HepG2 (cell line): Measurements from ENCODE around the gene SRRT. TPM values are rescaled to one million over a fixed set of nuclear protein-coding genes. Genes with fewer than 3 reads are reported as not detected.

Experiments used
- ATAC-seq: fragments of 200-7000 bp; cut with Tn5 transposase; 3 replicates; pipeline ENCODE4 v1.9.1; 2020; ENCODE audit warnings: mild to moderate bottlenecking, moderate library complexity
- BruUV-seq: library from RNA; stranded (reverse); fragments of 400-500 nt; replicated peaks from 2 replicates; lab custom pipeline; 2021; lab: Mats Ljungman, UMichigan
- CTCF ChIA-PET: fragments of 300-600 bp; formaldehyde crosslinking; extraction: SDS; loops from one replicate; lab custom pipeline; 2021; ENCODE audit warnings: low total read pairs, inconsistent platforms, low intra/inter-chr PET ratio; lab: Yijun Ruan, JAX
- POLR2A ChIA-PET: fragments of 350-600 bp; sonication (Branson Sonifier 250); formaldehyde crosslinking; loops from one replicate; lab custom pipeline; 2020; ENCODE audit warnings: antibody characterized with exemption, inconsistent platforms; lab: Yijun Ruan, JAX
- DNase-seq: peaks from one replicate; pipeline ENCODE4 v3.0.0-alpha.2; 2015; ENCODE audit warnings: low spot score
- FAIRE-seq: peaks from 3 replicates; lab custom pipeline; 2011; peaks lifted over from hg19 to GRCh38; lab: Jason Lieb, UNC
- H2AFZ ChIP-seq: one replicate; pipeline ENCODE4 v1.6.1; 2011; ENCODE audit warnings: low read length, inconsistent platforms
- H3K27ac ChIP-seq: fragments of 300-600 bp; 3 replicates; pipeline ENCODE4 v1.8.0; 2011; ENCODE audit warnings: mixed run types, mild to moderate bottlenecking, mixed read lengths, low read length, inconsistent platforms; ENCODE audit not compliant: insufficient read depth; ENCODE audit errors: extremely low read length
- H3K27me3 ChIP-seq, 2 experiments: fragments of 200-600 bp in 1 of 2; 2 replicates in 1 of 2; 3 replicates in 1 of 2; pipeline versions ENCODE4 v1.6.0 to v1.8.0; 2011; ENCODE audit warnings: low read length in 2 of 2, mild to moderate bottlenecking in 2 of 2, moderate library complexity in 2 of 2, inconsistent platforms in 1 of 2; ENCODE audit not compliant: insufficient read depth in 2 of 2, control insufficient read depth in 1 of 2
- H3K36me3 ChIP-seq, 2 experiments: fragments of 200-600 bp in 1 of 2; replicated peaks in 1 of 2; 2 replicates in 1 of 2; 3 replicates in 1 of 2; pipeline versions ENCODE4 v1.5.1 to v1.8.0; 2011; ENCODE audit warnings: low read length in 2 of 2, inconsistent platforms in 1 of 2; ENCODE audit not compliant: insufficient read depth in 2 of 2, control insufficient read depth in 1 of 2
- H3K4me1 ChIP-seq: 2 replicates; pipeline ENCODE4 v1.5.1; 2012; ENCODE audit warnings: low read length, inconsistent platforms; ENCODE audit not compliant: insufficient read depth
- H3K4me2 ChIP-seq: 2 replicates; pipeline ENCODE4 v1.6.0; 2011; ENCODE audit warnings: low read depth, low read length, inconsistent platforms
- H3K4me3 ChIP-seq, 3 experiments: fragments of 200-600 bp in 1 of 3; sonication (generic), shearing (Covaris generic) in 1 of 3; replicated peaks in 1 of 3; 2 replicates each; pipeline ENCODE4 v1.5.1; 2011 to 2016; ENCODE audit warnings: low read length in 3 of 3, inconsistent platforms in 2 of 3, low read depth in 2 of 3, mild to moderate bottlenecking in 2 of 3, control low read depth in 1 of 3, mixed read lengths in 1 of 3; ENCODE audit not compliant: insufficient read depth in 1 of 3
- H3K79me2 ChIP-seq: one replicate; pipeline ENCODE4 v1.6.1; 2011; ENCODE audit warnings: low read length, inconsistent platforms; ENCODE audit not compliant: insufficient read depth
- H3K9ac ChIP-seq: 2 replicates; pipeline ENCODE4 v1.6.0; 2011; ENCODE audit warnings: mild to moderate bottlenecking, low read depth, low read length, inconsistent platforms; ENCODE audit not compliant: insufficient read depth
- H3K9me3 ChIP-seq: 2 replicates; pipeline ENCODE4 v1.5.1; 2012; ENCODE audit warnings: mild to moderate bottlenecking, low read length
- H4K20me1 ChIP-seq: 2 replicates; pipeline ENCODE4 v1.6.0; 2011; ENCODE audit warnings: inconsistent platforms, mild to moderate bottlenecking, low read length, moderate library complexity; ENCODE audit not compliant: insufficient read depth
- ASH2L ChIP-seq: fragments of 300-600, 200-600 bp; sonication (generic); IDR thresholded peaks from 2 replicates; pipeline ENCODE4 v1.7.0; 2017; ENCODE audit warnings: low read depth, mild to moderate bottlenecking, moderate library complexity, mixed read lengths, low read length; ENCODE audit not compliant: insufficient read length
- CC2D1A ChIP-seq: sonication (generic); formaldehyde crosslinking; IDR thresholded peaks from 2 replicates; pipeline ENCODE4 v1.8.1; 2023; ENCODE audit warnings: mild to moderate bottlenecking, missing genetic modification reagents
- GFI1 ChIP-seq: sonication (generic); formaldehyde crosslinking; IDR thresholded peaks from 2 replicates; pipeline ENCODE4 v1.5.0; 2020; ENCODE audit warnings: missing genetic modification reagents, mild to moderate bottlenecking, borderline replicate concordance
- KDM5A ChIP-seq: fragments of 200-600 bp; sonication (generic); IDR thresholded peaks from 2 replicates; pipeline ENCODE4 v1.7.0; 2018; ENCODE audit warnings: antibody characterized with exemption, mild to moderate bottlenecking, low read length, borderline replicate concordance
- ZFP36L1 ChIP-seq: sonication (generic); formaldehyde crosslinking; IDR thresholded peaks from 2 replicates; pipeline ENCODE4 v1.8.0; 2022; ENCODE audit warnings: mild to moderate bottlenecking, missing genetic modification reagents, moderate library complexity
- ZNF616 ChIP-seq: sonication (generic); formaldehyde crosslinking; IDR thresholded peaks from 2 replicates; pipeline ENCODE4 v1.5.0; 2020; ENCODE audit warnings: low read depth, mild to moderate bottlenecking, missing genetic modification reagents
- WGBS: methylation state at CpG from one replicate; pipeline ENCODE4 v1.1.6; 2017; ENCODE audit warnings: low lambda C conversion rate; 5-methylcytosine and 5-hydroxymethylcytosine counted together
- in situ Hi-C: cut with HindIII; loops from 2 replicates; pipeline ENCODE4 v1.10.0; 2017; ENCODE audit warnings: low pct_unique_long_range_greater_than_20kb; ENCODE audit not compliant: extremely low pct_ligation_motif_present
- intact Hi-C: fragments of 100-400 bp; cut with micrococcal nuclease; formaldehyde crosslinking; loops from one replicate; pipeline ENCODE4 v1.10.0; 2022; ENCODE audit not compliant: unreplicated experiment
- polyA plus RNA-seq, 8 experiments: library from polyadenylated mRNA; depleted of rRNA in 3 of 8; stranded (reverse) in 7 of 8; unstranded in 1 of 8; fragments of >200 nt; fragmentation: Illumina TruSeq in 4 of 8; extraction: Trizol in 4 of 8; gene quantifications; 2 replicates each; pipeline versions ENCODE4 v1.2.1 to v1.2.3, GENCODE V29; 2011 to 2016; ENCODE audit warnings: low read depth in 4 of 8, missing spikeins in 1 of 8, mixed read lengths in 1 of 8; ENCODE audit not compliant: insufficient read depth in 1 of 8
- total RNA-seq, 5 experiments: library from RNA; depleted of rRNA; stranded (reverse); fragments of >200 nt; fragmentation: Illumina TruSeq; extraction: Trizol; gene quantifications; 2 replicates each; pipeline ENCODE4 v1.2.3, GENCODE V29; 2016; ENCODE audit warnings: low read depth in 1 of 5
- TF ChIP-seq, protein P1 (sequence below): IDR thresholded peaks from 2 replicates; pipeline ENCODE4 v1.6.1; 2016; ENCODE audit warnings: mild to moderate bottlenecking
- TF ChIP-seq, protein P2 (sequence below): sonication (generic); formaldehyde crosslinking; IDR thresholded peaks from 2 replicates; pipeline ENCODE4 v1.8.1; 2022; ENCODE audit warnings: low read depth, mild to moderate bottlenecking, missing genetic modification reagents
- TF ChIP-seq, protein P3 (sequence below), 2 experiments: sonication (generic) in 1 of 2; formaldehyde crosslinking in 1 of 2; IDR thresholded peaks; 2 replicates each; pipeline versions ENCODE4 v1.6.1 to v1.9.0; 2014 to 2022; ENCODE audit warnings: antibody characterized with exemption in 1 of 2, borderline replicate concordance in 1 of 2, inconsistent platforms in 1 of 2, low read depth in 1 of 2, missing genetic modification reagents in 1 of 2
- TF ChIP-seq, protein P4 (sequence below): sonication (generic); formaldehyde crosslinking; IDR thresholded peaks from 2 replicates; pipeline ENCODE4 v1.4.0; 2020; ENCODE audit warnings: missing genetic modification reagents

SRRT gene
- total and polyA plus RNA-seq, 2 of the 13 experiments (the other 11 are each of a cell fraction or from before 2014, with no cell fraction given), result 26.2 to 106 TPM

DNA sequence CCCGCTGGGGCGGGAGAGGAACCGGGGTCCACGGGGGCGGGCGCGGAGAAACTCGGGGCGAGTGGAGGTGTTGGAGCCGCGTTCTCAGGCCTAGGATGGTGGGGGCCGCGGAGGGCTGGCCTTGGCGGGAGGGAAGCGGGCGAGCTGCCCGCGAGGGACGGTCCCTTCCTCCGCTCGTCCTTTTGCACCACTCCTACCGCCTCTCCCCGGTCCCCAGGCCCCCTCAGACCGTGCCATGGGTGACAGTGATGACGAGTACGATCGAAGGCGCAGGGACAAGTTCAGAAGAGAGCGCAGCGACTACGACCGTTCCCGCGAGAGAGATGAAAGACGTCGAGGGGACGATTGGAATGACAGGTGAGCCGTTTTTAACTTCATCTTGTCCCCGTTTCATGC is 451 bp downstream of the SRRT start:
- peak overlapping the region; percentile 91 for H3K9ac ChIP-seq
- ChIA-PET POLR2A (interaction anchor here (0.5 to 2.6 kb wide), 35 partner anchors 12 to 446 kb away, joined by 3 to 141 read pairs (median 4); partner anchors contain the start of genes ACHE, EPHB4, FIS1 and GNB2), CTCF (no interaction called here)
- BruUV-seq, result TSS peak; percentile 76
- H2AFZ ChIP-seq, result no peak overlapping the region
- in situ Hi-C loops, result loop anchor here (25.0 kb wide), 1 partner anchor 412 kb away; no protein-coding TSS in a partner anchor
- peak overlapping the region; percentile 84 to 89 (median 86) for H3K4me3 ChIP-seq
- no peak for FAIRE-seq
- intact Hi-C loops, result no loop called here
- peaks cover 45% of the 10 kb centered on the region for H3K4me1 ChIP-seq
- no peaks in the 10 kb centered on the region for H3K9me3 ChIP-seq
- H3K4me2 ChIP-seq, result peak overlapping the region; percentile 94
- H3K27me3 ChIP-seq, result peaks cover 0 to 2% of the 10 kb centered on the region in 2 experiments; a peak in 1 of 5 replicates
- ATAC-seq, result peak; percentile 75
- H3K36me3 ChIP-seq, result peaks cover 4 to 30% of the 10 kb centered on the region in 2 experiments
- peak; percentile 40 for DNase-seq
- 1% methylated on average over 25 of the region's 39 CpGs for WGBS
- H3K27ac ChIP-seq, result peak overlapping the region; percentile 87
- H3K79me2 ChIP-seq, result peaks cover 50% of the 10 kb centered on the region
- H4K20me1 ChIP-seq, result peaks cover 23% of the 10 kb centered on the region
- TF ChIP-seq, protein P1, sequence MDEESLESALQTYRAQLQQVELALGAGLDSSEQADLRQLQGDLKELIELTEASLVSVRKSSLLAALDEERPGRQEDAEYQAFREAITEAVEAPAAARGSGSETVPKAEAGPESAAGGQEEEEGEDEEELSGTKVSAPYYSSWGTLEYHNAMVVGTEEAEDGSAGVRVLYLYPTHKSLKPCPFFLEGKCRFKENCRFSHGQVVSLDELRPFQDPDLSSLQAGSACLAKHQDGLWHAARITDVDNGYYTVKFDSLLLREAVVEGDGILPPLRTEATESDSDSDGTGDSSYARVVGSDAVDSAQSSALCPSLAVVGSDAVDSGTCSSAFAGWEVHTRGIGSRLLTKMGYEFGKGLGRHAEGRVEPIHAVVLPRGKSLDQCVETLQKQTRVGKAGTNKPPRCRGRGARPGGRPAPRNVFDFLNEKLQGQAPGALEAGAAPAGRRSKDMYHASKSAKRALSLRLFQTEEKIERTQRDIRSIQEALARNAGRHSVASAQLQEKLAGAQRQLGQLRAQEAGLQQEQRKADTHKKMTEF (CRISPR knock-in tag), result 0 out of 2 replicates have a peak, but pooled peaks have one; percentile 0
- TF ChIP-seq GFI1 (peak; percentile 16; the same call in 1 of the 2 replicates), ASH2L (peak; percentile 73), ZNF616 (CRISPR knock-in tag) (0 out of 2 replicates have a peak, but pooled peaks have one; percentile 1), KDM5A (peak; percentile 33; the same call in 1 of the 2 replicates), CC2D1A (CRISPR knock-in tag) (no peak), ZFP36L1 (no peak)
- TF ChIP-seq, protein P2, sequence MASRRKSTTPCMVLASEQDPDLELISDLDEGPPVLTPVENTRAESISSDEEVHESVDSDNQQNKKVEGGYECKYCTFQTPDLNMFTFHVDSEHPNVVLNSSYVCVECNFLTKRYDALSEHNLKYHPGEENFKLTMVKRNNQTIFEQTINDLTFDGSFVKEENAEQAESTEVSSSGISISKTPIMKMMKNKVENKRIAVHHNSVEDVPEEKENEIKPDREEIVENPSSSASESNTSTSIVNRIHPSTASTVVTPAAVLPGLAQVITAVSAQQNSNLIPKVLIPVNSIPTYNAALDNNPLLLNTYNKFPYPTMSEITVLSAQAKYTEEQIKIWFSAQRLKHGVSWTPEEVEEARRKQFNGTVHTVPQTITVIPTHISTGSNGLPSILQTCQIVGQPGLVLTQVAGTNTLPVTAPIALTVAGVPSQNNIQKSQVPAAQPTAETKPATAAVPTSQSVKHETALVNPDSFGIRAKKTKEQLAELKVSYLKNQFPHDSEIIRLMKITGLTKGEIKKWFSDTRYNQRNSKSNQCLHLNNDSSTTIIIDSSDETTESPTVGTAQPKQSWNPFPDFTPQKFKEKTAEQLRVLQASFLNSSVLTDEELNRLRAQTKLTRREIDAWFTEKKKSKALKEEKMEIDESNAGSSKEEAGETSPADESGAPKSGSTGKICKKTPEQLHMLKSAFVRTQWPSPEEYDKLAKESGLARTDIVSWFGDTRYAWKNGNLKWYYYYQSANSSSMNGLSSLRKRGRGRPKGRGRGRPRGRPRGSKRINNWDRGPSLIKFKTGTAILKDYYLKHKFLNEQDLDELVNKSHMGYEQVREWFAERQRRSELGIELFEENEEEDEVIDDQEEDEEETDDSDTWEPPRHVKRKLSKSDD, result no peak
- TF ChIP-seq, protein P3, sequence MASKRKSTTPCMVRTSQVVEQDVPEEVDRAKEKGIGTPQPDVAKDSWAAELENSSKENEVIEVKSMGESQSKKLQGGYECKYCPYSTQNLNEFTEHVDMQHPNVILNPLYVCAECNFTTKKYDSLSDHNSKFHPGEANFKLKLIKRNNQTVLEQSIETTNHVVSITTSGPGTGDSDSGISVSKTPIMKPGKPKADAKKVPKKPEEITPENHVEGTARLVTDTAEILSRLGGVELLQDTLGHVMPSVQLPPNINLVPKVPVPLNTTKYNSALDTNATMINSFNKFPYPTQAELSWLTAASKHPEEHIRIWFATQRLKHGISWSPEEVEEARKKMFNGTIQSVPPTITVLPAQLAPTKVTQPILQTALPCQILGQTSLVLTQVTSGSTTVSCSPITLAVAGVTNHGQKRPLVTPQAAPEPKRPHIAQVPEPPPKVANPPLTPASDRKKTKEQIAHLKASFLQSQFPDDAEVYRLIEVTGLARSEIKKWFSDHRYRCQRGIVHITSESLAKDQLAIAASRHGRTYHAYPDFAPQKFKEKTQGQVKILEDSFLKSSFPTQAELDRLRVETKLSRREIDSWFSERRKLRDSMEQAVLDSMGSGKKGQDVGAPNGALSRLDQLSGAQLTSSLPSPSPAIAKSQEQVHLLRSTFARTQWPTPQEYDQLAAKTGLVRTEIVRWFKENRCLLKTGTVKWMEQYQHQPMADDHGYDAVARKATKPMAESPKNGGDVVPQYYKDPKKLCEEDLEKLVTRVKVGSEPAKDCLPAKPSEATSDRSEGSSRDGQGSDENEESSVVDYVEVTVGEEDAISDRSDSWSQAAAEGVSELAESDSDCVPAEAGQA (IDR thresholded peaks at IDR 0.05; ENCODE audit: low read depth), result no peak
- TF ChIP-seq, protein P3 (CRISPR knock-in tag; IDR thresholded peaks at IDR 0.05; ENCODE audit: borderline replicate concordance), result no peak
- TF ChIP-seq, protein P4, sequence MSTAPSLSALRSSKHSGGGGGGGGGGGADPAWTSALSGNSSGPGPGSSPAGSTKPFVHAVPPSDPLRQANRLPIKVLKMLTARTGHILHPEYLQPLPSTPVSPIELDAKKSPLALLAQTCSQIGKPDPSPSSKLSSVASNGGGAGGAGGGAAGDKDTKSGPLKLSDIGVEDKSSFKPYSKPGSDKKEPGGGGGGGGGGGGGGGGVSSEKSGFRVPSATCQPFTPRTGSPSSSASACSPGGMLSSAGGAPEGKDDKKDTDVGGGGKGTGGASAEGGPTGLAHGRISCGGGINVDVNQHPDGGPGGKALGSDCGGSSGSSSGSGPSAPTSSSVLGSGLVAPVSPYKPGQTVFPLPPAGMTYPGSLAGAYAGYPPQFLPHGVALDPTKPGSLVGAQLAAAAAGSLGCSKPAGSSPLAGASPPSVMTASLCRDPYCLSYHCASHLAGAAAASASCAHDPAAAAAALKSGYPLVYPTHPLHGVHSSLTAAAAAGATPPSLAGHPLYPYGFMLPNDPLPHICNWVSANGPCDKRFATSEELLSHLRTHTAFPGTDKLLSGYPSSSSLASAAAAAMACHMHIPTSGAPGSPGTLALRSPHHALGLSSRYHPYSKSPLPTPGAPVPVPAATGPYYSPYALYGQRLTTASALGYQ (CRISPR knock-in tag), result no peak
